ENCODE measurements around the gene PSMD14. TPM values are rescaled to one million over a fixed set of nuclear protein-coding genes. Genes with fewer than 3 reads are reported as not detected.

Gene PSMD14
- total RNA-seq, 3 donors from 2014 or later, result 122 to 143 (median 133) TPM

- ATAC-seq (no peak), DNase-seq (no peak)
- Mint-ChIP-seq H3K9me3 (no peaks in the 10 kb centered on the region), H3K27me3 (ENCODE audit: low read depth) (peaks cover 63% of the 10 kb centered on the region), H3K4me3 (peak within 1 kb of the TSS; percentile 74), H3K4me1 (ENCODE audit: low read depth) (peaks cover 46% of the 10 kb centered on the region), H3K36me3 (ENCODE audit: insufficient read depth) (peaks cover 1% of the 10 kb centered on the region)
These were observed 107.9 kb downstream of the PSMD14 start, which contains the start of gene TBR1 for GRCh38 chr2:161415987-161416707. TBR1 (plus strand) TSS chr2:161416297; CDS start chr2:161416411, 114 bp downstream.

GRCh38 chr2:161416708-161417437 lies 108.6 kb downstream of the PSMD14 start:
- peaks cover 46% of the 10 kb centered on the region for H3K4me1 Mint-ChIP-seq (ENCODE audit: low read depth)
- DNase-seq (no peak), ATAC-seq (peak; percentile 7 to 27)
- no peaks in the 10 kb centered on the region for H3K9me3 Mint-ChIP-seq
- peaks cover 70% of the 10 kb centered on the region for H3K27me3 Mint-ChIP-seq (ENCODE audit: low read depth)
- peak overlapping the region; percentile 35 for H3K4me3 Mint-ChIP-seq
- peaks cover 1% of the 10 kb centered on the region for H3K36me3 Mint-ChIP-seq (ENCODE audit: insufficient read depth)

- no peak for DNase-seq
- no peak for ATAC-seq
- Mint-ChIP-seq H3K9me3 (no peaks in the 10 kb centered on the region), H3K36me3 (ENCODE audit: insufficient read depth) (peaks cover 1% of the 10 kb centered on the region), H3K4me3 (no peak overlapping the region), H3K4me1 (ENCODE audit: low read depth) (peaks cover 46% of the 10 kb centered on the region), H3K27me3 (ENCODE audit: low read depth) (peaks cover 78% of the 10 kb centered on the region)
These were observed 109.4 kb downstream of the PSMD14 start for GRCh38 chr2:161417438-161418274.

- ATAC-seq (no peak), DNase-seq (no peak)
- H3K4me3 Mint-ChIP-seq, result peak overlapping the region; percentile 5
- H3K27me3 Mint-ChIP-seq (ENCODE audit: low read depth), result peaks cover 84% of the 10 kb centered on the region
- H3K36me3 Mint-ChIP-seq (ENCODE audit: insufficient read depth), result no peaks in the 10 kb centered on the region
- no peaks in the 10 kb centered on the region for H3K9me3 Mint-ChIP-seq
- peaks cover 49% of the 10 kb centered on the region for H3K4me1 Mint-ChIP-seq (ENCODE audit: low read depth)
These were observed 110.1 kb downstream of the PSMD14 start for GRCh38 chr2:161418275-161418714.

GRCh38 chr2:161418715-161419637 lies 110.8 kb downstream of the PSMD14 start:
- peak overlapping the region; percentile 60 for H3K4me3 Mint-ChIP-seq
- peaks cover 82% of the 10 kb centered on the region for H3K27me3 Mint-ChIP-seq (ENCODE audit: low read depth)
- ATAC-seq (no peak), DNase-seq (no peak)
- no peaks in the 10 kb centered on the region for H3K36me3 Mint-ChIP-seq (ENCODE audit: insufficient read depth)
- peaks cover 45% of the 10 kb centered on the region for H3K4me1 Mint-ChIP-seq (ENCODE audit: low read depth)
- H3K9me3 Mint-ChIP-seq, result no peaks in the 10 kb centered on the region

GRCh38 chr2:161419638-161420190 lies 111.5 kb downstream of the PSMD14 start:
- ATAC-seq (no peak), DNase-seq (no peak)
- H3K9me3 Mint-ChIP-seq, result no peaks in the 10 kb centered on the region
- H3K4me3 Mint-ChIP-seq, result no peak overlapping the region
- peaks cover 51% of the 10 kb centered on the region for H3K4me1 Mint-ChIP-seq (ENCODE audit: low read depth)
- no peaks in the 10 kb centered on the region for H3K36me3 Mint-ChIP-seq (ENCODE audit: insufficient read depth)
- H3K27me3 Mint-ChIP-seq (ENCODE audit: low read depth), result peaks cover 89% of the 10 kb centered on the region

- ATAC-seq, result no peak
- no peaks in the 10 kb centered on the region for H3K36me3 Mint-ChIP-seq (ENCODE audit: insufficient read depth)
- no peak for DNase-seq
- peaks cover 45% of the 10 kb centered on the region for H3K4me1 Mint-ChIP-seq (ENCODE audit: low read depth)
- peaks cover 91% of the 10 kb centered on the region for H3K27me3 Mint-ChIP-seq (ENCODE audit: low read depth)
- no peaks in the 10 kb centered on the region for H3K9me3 Mint-ChIP-seq
- no peak overlapping the region for H3K4me3 Mint-ChIP-seq
These were observed 112.3 kb downstream of the PSMD14 start for GRCh38 chr2:161420406-161421074.

- no peaks in the 10 kb centered on the region for H3K9me3 Mint-ChIP-seq
- H3K4me3 Mint-ChIP-seq, result no peak overlapping the region
- ATAC-seq (no peak), DNase-seq (no peak)
- peaks cover 33% of the 10 kb centered on the region for H3K4me1 Mint-ChIP-seq (ENCODE audit: low read depth)
- H3K36me3 Mint-ChIP-seq (ENCODE audit: insufficient read depth), result no peaks in the 10 kb centered on the region
- peaks cover 90% of the 10 kb centered on the region for H3K27me3 Mint-ChIP-seq (ENCODE audit: low read depth)
These were observed 113.5 kb downstream of the PSMD14 start for GRCh38 chr2:161421686-161422085.

GRCh38 chr2:161422816-161423403 lies 114.7 kb downstream of the PSMD14 start:
- Mint-ChIP-seq H3K36me3 (ENCODE audit: insufficient read depth) (peaks cover 2% of the 10 kb centered on the region), H3K9me3 (no peaks in the 10 kb centered on the region), H3K4me3 (peak overlapping the region; percentile 43), H3K27me3 (ENCODE audit: low read depth) (peaks cover 88% of the 10 kb centered on the region), H3K4me1 (ENCODE audit: low read depth) (peaks cover 29% of the 10 kb centered on the region)
- ATAC-seq, result no peak
- DNase-seq, result no peak

GRCh38 chr2:161423421-161424393 lies 115.5 kb downstream of the PSMD14 start:
- Mint-ChIP-seq H3K4me3 (peak overlapping the region; percentile 65), H3K36me3 (ENCODE audit: insufficient read depth) (peaks cover 2% of the 10 kb centered on the region), H3K9me3 (no peaks in the 10 kb centered on the region), H3K27me3 (ENCODE audit: low read depth) (peaks cover 86% of the 10 kb centered on the region), H3K4me1 (ENCODE audit: low read depth) (peaks cover 23% of the 10 kb centered on the region)
- peak; percentile 44 to 47 for ATAC-seq
- no peak for DNase-seq

GRCh38 chr2:161424394-161424769 lies 116.2 kb downstream of the PSMD14 start:
- DNase-seq, result no peak
- Mint-ChIP-seq H3K4me3 (peak overlapping the region; percentile 65), H3K27me3 (ENCODE audit: low read depth) (peaks cover 86% of the 10 kb centered on the region), H3K36me3 (ENCODE audit: insufficient read depth) (peaks cover 2% of the 10 kb centered on the region), H3K4me1 (ENCODE audit: low read depth) (peaks cover 18% of the 10 kb centered on the region), H3K9me3 (no peaks in the 10 kb centered on the region)
- no peak for ATAC-seq
